Activated T-helper 17 cell treated with anti-CD3 and anti-CD28 coated beads, Interleukin-2, amount 50 U/mL, for 72 hours (primary cell): Measurements from ENCODE around the gene KCNAB1. TPM values are rescaled to one million over a fixed set of nuclear protein-coding genes. Genes with fewer than 3 reads are reported as not detected.
"Not testable (repeated sequence)": the region's sequence is repeated elsewhere in the genome, so short reads cannot be mapped to it uniquely, and the experiment has no call there.

Source experiments
- ATAC-seq: fragments of 150-1000 bp; cut with Tn5 transposase; replicated peaks from 2 replicates; pipeline ENCODE4 v1.10.0; 2021; ENCODE audit warnings: mild to moderate bottlenecking, moderate library complexity
- H3K27ac Mint-ChIP-seq: one replicate; pipeline ENCODE4 v1.8.0; 2022; ENCODE audit warnings: mixed read lengths
- H3K27me3 Mint-ChIP-seq: one replicate; pipeline ENCODE4 v1.8.0; 2022; ENCODE audit warnings: mixed read lengths
- H3K36me3 Mint-ChIP-seq: one replicate; pipeline ENCODE4 v1.8.0; 2022; ENCODE audit warnings: low read depth, mild to moderate bottlenecking, mixed read lengths
- H3K4me1 Mint-ChIP-seq: one replicate; pipeline ENCODE4 v1.8.0; 2022; ENCODE audit warnings: mixed read lengths
- H3K4me3 Mint-ChIP-seq: one replicate; pipeline ENCODE4 v1.8.0; 2022; ENCODE audit warnings: mild to moderate bottlenecking, mixed read lengths
- H3K9me3 Mint-ChIP-seq: one replicate; pipeline ENCODE4 v1.8.0; 2022; ENCODE audit warnings: mixed read lengths
- total RNA-seq, 2 donors: library from RNA; stranded (reverse); gene quantifications; one replicate each; pipeline ENCODE4 v1.2.3, GENCODE V29; 2022

KCNAB1 gene
- total RNA-seq, 2 donors from 2014 or later = not detected

DNA sequence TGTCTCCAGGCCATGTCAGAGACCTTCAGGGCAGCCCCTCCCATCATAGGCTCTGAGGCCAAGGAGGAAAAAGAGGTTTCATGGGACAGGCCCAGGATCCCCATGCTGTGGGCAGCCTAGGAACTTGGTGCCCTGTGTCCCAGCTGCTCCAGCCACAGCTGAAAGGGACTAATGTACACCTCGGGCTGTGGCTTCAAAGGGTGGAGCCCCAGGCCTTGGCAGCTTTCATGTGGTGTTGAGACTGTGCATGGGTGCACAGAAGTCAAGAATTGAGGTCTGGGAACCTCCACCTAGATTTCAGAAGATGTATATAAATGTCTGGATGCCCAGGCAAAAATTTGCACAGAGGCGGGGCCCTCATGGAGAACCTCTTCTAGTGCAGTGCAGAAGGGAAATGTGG is 441.2 kb downstream of the KCNAB1 start:
- H3K27me3 Mint-ChIP-seq = peaks cover 10% of the 10 kb centered on the region
- no peaks in the 10 kb centered on the region for H3K4me1 Mint-ChIP-seq
- H3K36me3 Mint-ChIP-seq = no peaks in the 10 kb centered on the region
- no peak overlapping the region for H3K4me3 Mint-ChIP-seq
- no peaks in the 10 kb centered on the region for H3K9me3 Mint-ChIP-seq
- no peak overlapping the region for H3K27ac Mint-ChIP-seq
- ATAC-seq = no peak

DNA sequence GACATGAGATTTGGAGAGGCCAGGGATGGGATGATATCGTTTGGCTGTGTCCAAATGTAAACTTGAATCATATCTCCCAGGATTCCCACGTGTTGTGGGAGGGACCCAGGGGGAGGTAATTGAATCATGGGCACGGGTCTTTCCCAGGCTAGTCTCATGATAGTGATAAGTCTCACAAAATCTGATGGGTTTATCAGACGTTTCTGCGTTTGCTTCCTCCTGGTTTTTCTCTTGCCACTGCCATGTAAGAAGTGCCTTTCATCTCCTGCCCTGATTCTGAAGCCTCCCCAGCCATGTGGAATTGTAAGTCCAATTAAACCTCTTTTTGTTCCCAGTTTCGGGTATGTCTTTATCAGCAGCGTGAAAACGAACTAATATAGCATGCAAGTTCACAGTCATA is 442.1 kb downstream of the KCNAB1 start:
- H3K36me3 Mint-ChIP-seq, ATAC-seq, H3K4me1 Mint-ChIP-seq, H3K4me3 Mint-ChIP-seq, H3K27ac Mint-ChIP-seq, H3K9me3 Mint-ChIP-seq: not testable (repeated sequence)
- peaks cover 12% of the 10 kb centered on the region for H3K27me3 Mint-ChIP-seq

DNA sequence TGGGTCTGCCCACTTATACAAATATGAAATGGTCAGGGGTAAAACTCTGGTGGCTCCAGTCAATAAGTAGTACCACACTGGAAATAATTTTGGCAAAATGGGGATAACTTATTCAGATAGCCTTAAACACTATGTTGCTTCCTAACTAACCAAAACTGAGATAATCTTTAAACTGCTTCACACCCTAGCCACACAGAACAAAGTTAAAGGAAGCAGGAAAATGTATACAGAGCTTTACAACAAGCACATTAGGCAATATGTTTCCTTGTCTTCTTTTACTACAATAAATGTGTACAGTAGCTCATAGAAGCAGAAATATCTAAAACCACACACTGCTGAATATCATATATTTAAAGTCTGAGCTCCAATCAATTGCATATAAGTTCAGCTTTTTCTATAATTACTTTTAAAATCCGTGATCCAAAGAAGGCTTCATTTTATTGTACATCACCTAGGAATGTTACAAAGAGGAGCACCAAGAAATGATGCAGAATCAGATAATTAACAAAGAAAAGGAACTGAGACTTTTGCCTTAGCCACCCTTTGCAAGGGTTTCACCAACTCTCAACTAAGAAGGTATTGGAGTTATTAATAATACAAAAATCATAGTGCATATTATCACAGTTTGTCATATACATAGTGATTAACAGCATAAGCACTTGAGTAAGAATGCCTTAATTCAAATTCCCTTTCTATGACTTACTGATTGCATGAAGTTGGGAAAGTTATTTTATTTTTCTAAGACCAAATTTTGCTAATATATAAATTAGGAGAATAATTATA is 443.7 kb downstream of the KCNAB1 start:
- no peak overlapping the region for H3K4me3 Mint-ChIP-seq
- H3K27ac Mint-ChIP-seq = no peak overlapping the region
- ATAC-seq = no peak
- no peaks in the 10 kb centered on the region for H3K9me3 Mint-ChIP-seq
- peaks cover 14% of the 10 kb centered on the region for H3K27me3 Mint-ChIP-seq
- no peaks in the 10 kb centered on the region for H3K36me3 Mint-ChIP-seq
- no peaks in the 10 kb centered on the region for H3K4me1 Mint-ChIP-seq

DNA sequence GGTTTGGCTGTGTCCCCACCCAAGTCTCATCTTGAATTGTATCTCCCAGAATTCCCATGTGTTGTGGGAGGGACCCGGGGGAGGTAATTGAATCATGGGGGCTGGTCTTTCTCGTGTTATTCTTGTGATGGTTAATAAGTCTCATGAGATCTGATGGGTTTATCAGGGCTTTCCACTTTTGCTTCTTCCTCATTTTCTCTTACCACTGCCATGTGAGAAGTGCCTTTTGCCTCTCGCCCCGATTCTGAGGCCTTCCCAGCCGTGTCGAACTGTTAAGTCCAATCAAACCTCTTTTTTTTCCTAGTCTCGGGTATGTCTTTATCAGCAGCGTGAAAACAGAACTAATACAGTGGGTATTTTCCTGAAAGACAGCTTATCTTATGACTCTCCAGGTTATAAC is 448.6 kb downstream of the KCNAB1 start:
- not testable (repeated sequence) for H3K4me3 Mint-ChIP-seq, H3K4me1 Mint-ChIP-seq, ATAC-seq, H3K36me3 Mint-ChIP-seq, H3K9me3 Mint-ChIP-seq, H3K27ac Mint-ChIP-seq
- H3K27me3 Mint-ChIP-seq = peaks cover 11% of the 10 kb centered on the region

DNA sequence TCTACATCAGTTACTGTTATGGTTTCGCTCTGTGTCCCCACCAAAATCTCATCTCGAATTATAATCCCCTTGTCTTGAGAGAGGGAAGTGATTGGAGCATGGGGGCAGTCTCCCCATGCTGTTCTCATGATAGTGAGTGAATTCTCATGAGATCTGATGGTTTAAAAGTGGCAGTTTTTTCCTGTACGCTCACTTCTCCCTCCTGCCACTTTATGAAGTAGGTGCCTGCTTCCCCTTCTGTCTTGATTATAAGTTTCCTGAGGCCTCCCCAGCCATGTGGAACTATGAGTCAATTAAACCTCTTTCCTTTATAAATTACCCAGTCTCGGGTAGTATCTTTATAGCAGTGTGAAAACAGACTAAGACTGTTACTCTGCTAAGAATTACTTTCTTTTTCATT is 449.5 kb downstream of the KCNAB1 start:
- not testable (repeated sequence) for H3K9me3 Mint-ChIP-seq, H3K27ac Mint-ChIP-seq, ATAC-seq, H3K36me3 Mint-ChIP-seq, H3K4me3 Mint-ChIP-seq, H3K4me1 Mint-ChIP-seq
- peaks cover 16% of the 10 kb centered on the region for H3K27me3 Mint-ChIP-seq

DNA sequence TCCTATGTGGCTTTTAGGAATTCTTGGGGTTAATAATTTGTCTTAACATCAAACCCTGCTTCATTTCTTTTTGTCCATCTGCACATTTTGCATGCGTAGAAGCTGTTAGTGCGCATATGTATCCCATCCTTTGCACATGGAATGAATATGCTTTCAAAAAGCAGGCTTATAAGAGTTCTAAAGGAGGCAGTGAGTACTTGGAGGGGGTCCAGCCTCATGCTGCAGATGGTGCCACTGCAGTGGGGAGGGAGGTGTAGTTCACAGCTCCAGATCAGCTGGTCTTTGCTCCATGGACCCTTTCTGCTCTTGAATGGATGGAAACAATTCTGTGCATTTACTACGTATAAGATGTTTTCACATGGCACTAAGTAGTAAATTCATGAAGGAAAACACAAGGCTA is 455.3 kb downstream of the KCNAB1 start:
- H3K27me3 Mint-ChIP-seq = peaks cover 26% of the 10 kb centered on the region
- no peaks in the 10 kb centered on the region for H3K36me3 Mint-ChIP-seq
- no peaks in the 10 kb centered on the region for H3K4me1 Mint-ChIP-seq
- no peak overlapping the region for H3K4me3 Mint-ChIP-seq
- no peak for ATAC-seq
- no peak overlapping the region for H3K27ac Mint-ChIP-seq
- H3K9me3 Mint-ChIP-seq = peaks cover 3% of the 10 kb centered on the region

DNA sequence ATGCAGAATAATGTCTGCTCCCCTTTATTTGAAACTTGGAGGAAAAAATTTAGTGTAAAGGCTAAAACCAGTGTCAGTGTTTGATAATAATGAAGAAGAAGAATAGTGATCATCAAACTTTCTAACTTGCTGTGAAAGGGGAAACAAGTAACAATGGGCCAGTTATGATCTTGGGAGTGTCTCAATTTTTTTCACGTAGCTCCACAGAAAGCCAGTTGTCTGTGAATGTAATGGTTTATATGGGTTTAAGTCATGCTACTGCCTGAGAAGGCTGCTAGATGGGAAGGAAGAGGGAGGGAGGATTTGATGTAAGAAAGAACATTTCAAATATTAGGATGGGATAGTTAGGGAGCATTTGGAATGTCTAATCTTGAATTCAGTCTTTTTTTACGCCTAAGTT is 455.7 kb downstream of the KCNAB1 start:
- Mint-ChIP-seq H3K9me3 (peaks cover 3% of the 10 kb centered on the region), H3K4me1 (no peaks in the 10 kb centered on the region), H3K4me3 (no peak overlapping the region), H3K36me3 (no peaks in the 10 kb centered on the region), H3K27ac (no peak overlapping the region), H3K27me3 (peaks cover 26% of the 10 kb centered on the region)
- no peak for ATAC-seq

DNA sequence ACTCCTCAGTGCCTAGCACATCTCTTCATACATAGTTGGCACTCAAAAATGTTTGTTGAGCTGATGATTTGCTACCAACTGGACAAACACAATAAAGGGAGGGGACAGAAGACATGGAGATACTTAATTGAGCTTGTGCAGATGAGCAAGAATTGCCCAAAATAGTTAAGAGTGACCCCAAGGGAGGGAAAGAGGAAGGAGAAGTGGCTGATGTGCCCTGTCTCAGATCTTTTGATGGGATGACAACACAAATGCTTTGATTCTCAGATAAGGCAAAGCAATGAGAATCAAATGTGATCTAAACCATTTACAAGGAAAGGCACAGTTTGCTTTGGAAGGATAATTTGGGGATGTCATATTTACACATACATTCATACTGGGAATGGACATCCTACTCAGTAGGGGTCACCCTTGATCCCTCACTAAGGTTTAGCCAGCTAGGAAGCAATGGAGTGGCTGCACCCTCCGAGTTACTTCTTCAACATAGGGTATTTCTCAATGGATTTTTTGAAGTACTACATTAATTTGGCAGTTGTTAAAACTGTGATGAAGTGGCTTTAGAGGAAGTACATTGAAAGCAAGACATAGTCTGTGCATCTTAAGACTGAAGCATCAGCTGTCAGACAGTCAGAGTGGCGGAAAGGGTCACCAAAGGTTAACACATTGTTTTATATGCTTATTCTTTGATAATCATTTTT is 456.4 kb downstream of the KCNAB1 start:
- Mint-ChIP-seq H3K4me1 (no peaks in the 10 kb centered on the region), H3K9me3 (peaks cover 3% of the 10 kb centered on the region), H3K27ac (no peak overlapping the region), H3K36me3 (no peaks in the 10 kb centered on the region), H3K4me3 (no peak overlapping the region), H3K27me3 (peaks cover 29% of the 10 kb centered on the region)
- no peak for ATAC-seq

DNA sequence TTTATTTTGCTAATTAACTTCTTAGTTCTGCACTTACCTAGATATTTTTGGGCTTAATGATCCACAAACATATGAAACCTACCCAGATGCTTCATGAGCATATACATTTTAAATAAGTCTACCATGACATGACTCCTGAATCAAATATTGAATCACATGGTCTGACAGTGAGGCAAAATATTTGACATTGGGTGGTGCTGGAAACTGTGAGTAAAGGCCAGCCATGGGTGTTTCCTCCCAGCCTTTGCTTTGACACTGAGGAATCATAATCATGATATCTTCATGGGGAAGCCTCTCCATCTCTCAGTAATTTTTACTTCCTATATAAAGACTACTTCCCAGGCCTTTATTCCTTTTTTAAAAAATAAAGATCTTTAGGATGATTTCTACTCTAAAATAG is 457.4 kb downstream of the KCNAB1 start:
- Mint-ChIP-seq H3K27me3 (peaks cover 23% of the 10 kb centered on the region), H3K27ac (no peak overlapping the region), H3K9me3 (peaks cover under 1% of the 10 kb centered on the region), H3K4me1 (no peaks in the 10 kb centered on the region), H3K4me3 (no peak overlapping the region), H3K36me3 (no peaks in the 10 kb centered on the region)
- ATAC-seq = peak; percentile 26

DNA sequence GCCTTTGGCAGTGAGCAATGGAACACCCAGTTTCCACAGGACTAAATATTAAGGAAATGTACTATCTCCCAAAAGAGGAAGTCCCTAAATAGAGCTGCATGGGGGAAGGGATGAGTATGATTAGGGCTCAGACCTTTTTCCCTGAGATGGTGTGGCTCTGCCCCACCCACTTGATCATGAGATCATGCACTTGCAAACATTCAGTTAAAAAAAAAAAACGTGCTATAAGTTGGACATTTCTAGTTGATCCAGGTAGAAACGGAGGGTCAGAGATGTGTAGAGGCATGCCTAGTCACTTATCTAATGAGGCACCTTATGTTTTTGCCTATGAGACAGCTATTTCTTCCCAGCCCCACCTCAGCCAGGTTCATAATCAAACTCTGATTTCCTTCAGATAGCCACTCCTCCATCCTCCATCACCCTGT is 459.1 kb downstream of the KCNAB1 start:
- ATAC-seq = no peak
- Mint-ChIP-seq H3K27ac (no peak overlapping the region), H3K27me3 (peaks cover 24% of the 10 kb centered on the region), H3K36me3 (no peaks in the 10 kb centered on the region), H3K4me1 (peaks cover 5% of the 10 kb centered on the region), H3K4me3 (no peak overlapping the region), H3K9me3 (no peaks in the 10 kb centered on the region)

DNA sequence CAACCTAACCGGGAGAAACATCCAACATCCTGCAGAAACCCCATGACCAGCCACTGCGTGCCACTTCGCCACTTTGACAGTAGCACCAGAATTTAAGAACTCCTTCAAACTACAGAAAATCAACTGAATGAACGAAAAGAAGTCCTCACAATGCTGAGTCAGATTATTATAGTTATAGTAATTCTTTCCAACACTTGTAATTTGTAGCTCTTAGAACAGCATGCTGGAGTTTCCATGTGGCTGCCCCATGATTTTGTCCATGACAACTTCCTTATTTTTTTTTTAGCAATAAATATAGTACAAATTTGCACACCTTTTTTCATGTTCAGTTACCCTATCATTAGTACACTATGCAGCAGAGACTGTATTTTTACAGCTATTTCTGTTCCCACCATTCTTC is 460.7 kb downstream of the KCNAB1 start:
- Mint-ChIP-seq H3K4me1 (peaks cover 5% of the 10 kb centered on the region), H3K4me3 (no peak overlapping the region), H3K27ac (no peak overlapping the region), H3K9me3 (no peaks in the 10 kb centered on the region), H3K36me3 (no peaks in the 10 kb centered on the region), H3K27me3 (peaks cover 18% of the 10 kb centered on the region)
- ATAC-seq = no peak

DNA sequence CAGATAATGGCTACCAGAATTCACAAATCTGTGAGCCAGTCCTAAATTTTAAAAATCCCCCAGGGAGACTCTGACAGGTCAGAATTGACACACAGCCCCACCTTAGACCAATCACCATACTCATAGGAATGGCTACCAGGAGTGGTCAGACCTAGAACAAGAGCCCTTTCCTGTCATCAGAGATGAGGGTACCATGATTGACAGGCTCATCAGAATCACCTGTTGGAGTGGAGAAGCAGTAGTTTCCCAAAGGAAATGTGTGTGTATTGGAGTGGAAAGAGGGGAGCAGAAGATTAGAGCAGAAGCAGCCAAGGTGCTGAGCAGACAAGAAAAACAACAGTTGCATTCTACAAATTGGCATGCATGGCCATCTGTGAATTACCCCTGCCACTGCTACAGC is 461.6 kb downstream of the KCNAB1 start:
- H3K4me1 Mint-ChIP-seq = peaks cover 5% of the 10 kb centered on the region

DNA sequence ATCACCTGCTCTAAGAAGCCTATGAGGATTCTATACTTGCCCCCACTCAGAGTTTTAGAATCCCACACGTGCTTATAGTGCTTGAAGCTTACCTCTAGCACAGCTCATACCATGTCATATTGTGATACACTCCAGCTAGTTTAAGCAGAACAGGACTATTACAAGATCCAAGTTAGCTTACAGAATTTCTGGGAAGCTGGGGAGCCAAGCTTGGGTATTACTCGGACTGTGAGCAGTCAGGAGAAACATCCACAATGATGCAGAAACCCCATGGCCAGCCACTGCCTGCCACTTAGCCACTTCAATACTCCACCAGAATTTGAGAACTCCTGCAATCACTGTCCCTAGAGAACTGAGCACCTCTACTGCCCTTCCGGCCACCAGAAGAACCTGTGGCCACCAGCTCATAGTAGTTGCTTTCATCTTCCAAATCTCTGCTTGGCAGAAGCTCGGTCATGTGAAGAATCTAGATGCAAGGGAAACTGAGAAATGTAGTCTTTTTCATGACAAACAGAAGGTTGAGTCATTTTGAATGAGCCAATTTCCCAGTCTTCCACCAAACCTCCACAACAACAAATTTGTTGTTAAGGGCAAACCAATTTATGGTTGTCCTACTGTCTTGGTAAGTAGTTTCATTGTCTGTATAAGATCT is 462.3 kb downstream of the KCNAB1 start:
- no peaks in the 10 kb centered on the region for H3K9me3 Mint-ChIP-seq
- H3K27ac Mint-ChIP-seq = no peak overlapping the region
- H3K27me3 Mint-ChIP-seq = peaks cover 11% of the 10 kb centered on the region
- no peaks in the 10 kb centered on the region for H3K36me3 Mint-ChIP-seq
- H3K4me3 Mint-ChIP-seq = no peak overlapping the region
- peak; percentile 81 for ATAC-seq
- peaks cover 5% of the 10 kb centered on the region for H3K4me1 Mint-ChIP-seq

More for the DNA sequence above, 461.6 kb downstream of the KCNAB1 start:
- no peaks in the 10 kb centered on the region for H3K9me3 Mint-ChIP-seq
- H3K27ac Mint-ChIP-seq = no peak overlapping the region
- H3K36me3 Mint-ChIP-seq = no peaks in the 10 kb centered on the region
- peaks cover 11% of the 10 kb centered on the region for H3K27me3 Mint-ChIP-seq
- no peak for ATAC-seq
- H3K4me3 Mint-ChIP-seq = no peak overlapping the region

DNA sequence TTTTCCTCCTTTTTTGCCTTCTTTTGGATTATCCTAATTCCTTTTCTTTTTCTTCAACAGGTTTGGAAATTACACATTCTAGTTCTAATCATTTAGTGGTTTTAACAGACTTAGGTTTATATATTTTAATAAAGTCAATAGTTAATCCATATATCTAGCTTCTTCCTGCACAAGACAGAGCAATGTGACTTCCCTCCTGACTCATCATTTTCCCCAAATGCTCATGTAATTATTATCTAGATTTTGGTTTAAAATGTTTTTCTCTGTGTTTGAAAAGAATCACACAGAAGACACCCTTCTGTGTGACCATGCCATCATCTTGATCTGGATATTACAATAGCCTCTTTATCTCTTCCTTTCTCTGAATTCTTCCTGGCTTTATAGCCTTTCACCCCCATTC is 463.1 kb downstream of the KCNAB1 start:
- H3K36me3 Mint-ChIP-seq = no peaks in the 10 kb centered on the region
- H3K9me3 Mint-ChIP-seq = no peaks in the 10 kb centered on the region
- peaks cover 5% of the 10 kb centered on the region for H3K4me1 Mint-ChIP-seq
- H3K27ac Mint-ChIP-seq = peak overlapping the region; percentile 35
- peaks cover 11% of the 10 kb centered on the region for H3K27me3 Mint-ChIP-seq
- ATAC-seq = no peak
- no peak overlapping the region for H3K4me3 Mint-ChIP-seq
